GM18519 (cell line): ENCODE data around the gene ADGRL1.

Experiments used
- ATAC-seq: cut with Tn5 transposase; IDR thresholded peaks from one replicate; pipeline ENCODE4 v1.9.1; 2021; ENCODE audit warnings: mild to moderate bottlenecking, moderate library complexity; ENCODE audit not compliant: unreplicated experiment, low FRiP score

ADGRL1 gene

DNA sequence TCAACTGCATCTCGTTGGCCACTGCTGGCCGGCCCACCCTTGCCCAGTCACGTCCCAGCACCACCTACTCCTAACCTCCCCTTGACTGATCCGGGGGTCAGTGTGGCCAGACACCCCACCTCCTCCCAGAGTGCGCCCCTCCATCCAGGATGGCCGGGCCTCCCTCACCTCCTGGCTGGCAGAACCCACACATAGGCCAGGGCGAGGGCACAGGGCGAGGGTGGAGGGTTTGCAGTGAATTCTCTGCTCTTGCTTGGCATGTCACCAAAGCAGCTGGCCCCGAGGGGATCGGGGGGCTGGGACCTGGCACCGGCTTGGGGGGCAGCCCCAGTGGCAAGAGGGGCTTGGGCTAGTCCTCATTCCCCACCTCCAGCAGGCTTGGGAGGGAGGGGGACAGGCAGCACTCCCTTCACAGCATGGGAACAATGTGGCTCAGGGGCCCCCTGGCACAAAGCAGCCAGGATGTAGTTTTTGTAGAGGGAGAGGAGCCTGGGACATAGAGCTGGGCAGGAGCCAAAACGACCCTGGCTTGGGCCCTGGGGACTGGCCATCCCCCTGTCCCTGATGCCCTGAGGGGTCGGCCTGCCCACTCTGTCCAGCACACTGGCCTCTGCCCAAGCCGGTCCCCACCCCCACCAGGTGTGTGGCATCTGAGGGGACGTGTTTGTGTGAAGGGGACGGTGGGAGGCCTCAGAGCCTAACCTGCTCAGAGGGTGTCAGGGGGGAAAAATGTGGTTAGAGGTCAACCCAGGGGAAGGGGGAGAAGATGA is 41.1 kb downstream of the ADGRL1 start:
- ATAC-seq = no peak

GRCh38 chr19:14164082-14164481 is 41.9 kb downstream of the ADGRL1 start:
- ATAC-seq = no peak

GRCh38 chr19:14162871-14163297 is 43.1 kb downstream of the ADGRL1 start:
- no peak for ATAC-seq

- no peak for ATAC-seq
Measured at GRCh38 chr19:14161305-14161704, 44.7 kb downstream of the ADGRL1 start.

GRCh38 chr19:14160017-14160703 is 45.8 kb downstream of the ADGRL1 start:
- no peak for ATAC-seq

GRCh38 chr19:14159059-14159458 is 46.9 kb downstream of the ADGRL1 start:
- no peak for ATAC-seq

DNA sequence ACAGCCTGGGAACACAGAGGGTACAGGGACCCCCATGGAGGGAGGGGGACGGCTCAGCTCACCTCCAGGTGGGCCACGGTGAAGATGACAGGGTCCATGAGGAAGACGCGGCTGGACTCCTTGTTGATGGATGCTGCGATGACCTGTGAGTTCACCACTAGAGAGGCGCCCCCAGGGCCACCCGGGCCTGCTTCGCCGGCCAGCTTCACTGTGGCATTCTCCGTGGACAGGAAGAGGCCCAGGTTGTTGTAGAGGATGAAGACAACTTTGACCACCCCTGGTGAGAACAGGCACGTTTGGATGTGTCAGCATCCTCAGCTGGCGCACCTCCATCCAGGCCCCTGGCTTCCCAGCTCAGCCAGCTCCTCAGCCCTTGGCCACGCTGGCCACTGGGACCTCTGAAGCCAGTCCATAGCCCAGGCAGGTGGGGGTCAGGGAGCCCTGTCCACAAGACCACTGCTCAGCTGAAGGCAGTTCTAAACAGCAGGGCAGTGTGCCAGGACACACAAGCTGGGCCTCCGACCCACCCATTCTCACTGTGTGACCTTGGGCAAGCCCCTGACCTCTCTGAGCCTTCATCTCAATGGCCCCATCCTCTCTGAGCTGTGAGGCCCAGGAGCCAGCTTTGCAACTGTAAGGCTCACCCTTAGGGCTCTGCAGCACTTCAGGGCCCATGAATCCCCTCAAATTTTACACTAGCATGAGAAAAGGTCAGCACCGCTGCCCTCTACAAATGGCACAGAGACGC is 47.5 kb downstream of the ADGRL1 start:
- no peak for ATAC-seq

DNA sequence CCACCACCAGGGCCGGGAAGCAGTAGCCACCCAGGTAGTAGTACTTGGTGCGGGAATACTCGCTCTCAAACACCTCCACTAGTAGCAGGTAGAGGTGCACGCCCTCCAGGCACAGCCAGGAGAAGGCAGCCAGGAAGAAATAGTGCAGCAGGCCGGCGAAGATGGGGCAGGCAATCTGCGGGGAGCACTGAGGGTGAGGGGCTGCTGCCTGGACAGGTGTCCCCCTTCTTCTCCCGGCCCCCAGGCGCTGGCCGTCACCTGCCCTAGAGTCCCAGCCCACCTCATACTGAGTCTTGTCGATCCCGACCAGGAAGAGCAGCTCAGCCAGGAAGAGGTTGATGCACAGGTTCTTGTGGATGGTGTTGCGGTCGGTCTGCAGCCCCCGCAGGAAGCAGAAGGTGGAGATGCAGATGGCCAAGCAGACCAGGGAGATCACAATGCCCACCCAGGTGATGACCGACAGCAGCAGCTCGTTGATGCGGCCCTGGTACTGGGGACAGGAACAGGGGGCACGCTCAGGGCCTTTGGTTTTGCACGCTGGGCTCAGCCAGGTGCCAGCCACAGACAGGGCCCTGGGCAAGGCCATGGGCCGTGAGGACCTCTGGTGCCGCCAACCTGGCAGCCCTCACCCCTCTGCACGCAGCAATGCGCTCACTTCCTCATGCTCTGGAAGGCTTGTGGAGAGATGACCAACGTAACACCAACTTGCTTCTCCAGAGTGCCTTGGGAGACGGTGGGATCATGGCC is 48.8 kb downstream of the ADGRL1 start:
- ATAC-seq = no peak

- no peak for ATAC-seq
Measured at GRCh38 chr19:14156122-14156521, 49.8 kb downstream of the ADGRL1 start.

- ATAC-seq = no peak
Measured at GRCh38 chr19:14155371-14155770, 50.6 kb downstream of the ADGRL1 start.

GRCh38 chr19:14152713-14153112 is 53.3 kb downstream of the ADGRL1 start:
- ATAC-seq = no peak

DNA sequence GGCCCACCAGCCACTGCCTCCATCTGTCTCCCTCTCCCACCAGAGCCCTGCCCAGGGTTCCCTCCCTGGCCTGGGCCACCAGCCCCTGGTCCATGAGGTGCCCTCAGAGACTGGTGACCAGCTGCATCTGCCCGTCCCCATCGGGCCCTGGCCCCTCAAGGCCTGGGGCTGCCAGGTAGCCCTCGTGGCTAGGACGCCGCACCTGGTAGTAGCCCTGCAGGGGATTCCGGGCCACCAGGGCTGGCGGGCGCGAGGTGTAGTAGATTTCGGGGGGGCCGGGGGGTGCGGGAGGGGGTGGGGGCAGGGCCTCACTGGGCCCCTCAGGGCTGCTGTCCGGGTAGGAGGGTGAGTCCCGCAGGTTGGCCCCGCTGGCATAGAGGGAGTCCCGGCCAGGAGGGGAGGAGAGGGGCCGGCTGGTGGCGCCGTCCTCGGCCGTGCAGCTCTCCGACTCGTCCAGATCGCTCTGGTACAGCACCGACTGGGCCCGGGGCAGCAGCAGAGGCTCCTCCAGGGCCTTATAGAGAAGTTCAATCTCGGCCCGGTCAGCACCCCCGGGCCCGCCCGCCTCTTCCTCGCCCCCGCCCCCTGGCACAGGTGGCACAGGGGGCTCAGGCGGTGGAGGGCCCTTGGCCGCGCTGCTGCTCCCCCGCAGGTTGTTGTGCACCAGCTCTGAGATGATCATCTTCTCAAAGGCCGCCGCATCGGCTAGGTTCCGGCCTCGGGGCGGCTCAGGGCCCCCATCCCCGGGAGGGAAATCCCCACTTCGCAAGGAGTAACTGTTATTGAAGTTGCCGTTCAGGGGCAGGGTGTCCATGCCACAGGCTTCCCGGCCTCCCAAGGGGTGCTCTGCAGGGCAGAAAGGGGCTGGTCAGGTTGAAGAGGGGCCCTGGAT is 55.0 kb downstream of the ADGRL1 start:
- no peak for ATAC-seq

DNA sequence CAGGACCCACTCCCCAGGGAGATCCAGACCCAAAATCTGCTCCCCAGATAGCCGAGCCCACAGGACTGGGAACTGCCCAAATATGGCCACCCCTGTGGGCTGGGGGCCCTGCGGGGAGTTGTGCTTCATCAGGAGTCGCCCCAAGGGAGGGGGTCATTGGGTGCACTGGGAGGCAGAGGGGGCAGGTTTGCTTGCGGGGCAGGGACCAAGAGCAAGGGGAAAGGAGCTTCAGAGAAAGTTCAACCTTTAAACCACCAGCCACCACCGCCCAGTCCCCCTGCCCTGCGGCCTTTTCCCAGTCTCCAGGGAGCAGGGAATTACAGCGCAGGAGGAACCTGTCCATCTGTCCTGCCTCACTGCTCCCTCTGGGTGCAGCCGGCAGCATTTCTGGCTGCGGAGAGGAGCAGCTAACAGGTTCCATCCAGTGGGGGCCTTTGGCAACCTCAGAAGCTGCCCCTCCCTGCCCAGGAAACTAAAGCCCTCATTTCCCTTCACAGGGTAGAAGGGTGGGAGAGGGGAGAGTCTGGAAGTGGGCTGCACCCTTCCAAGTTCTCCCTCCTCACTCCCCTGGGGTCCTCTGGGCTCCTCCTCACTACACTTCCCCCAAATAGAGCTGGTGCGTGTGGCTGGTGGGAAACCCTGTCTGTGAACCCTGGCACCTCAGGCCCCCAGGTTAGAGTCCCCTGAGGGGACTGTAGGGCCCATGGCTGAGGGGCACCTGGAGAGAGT is 55.8 kb downstream of the ADGRL1 start:
- ATAC-seq = no peak

- ATAC-seq = no peak
Measured at GRCh38 chr19:14149509-14149994, 56.4 kb downstream of the ADGRL1 start.

GRCh38 chr19:14148751-14149410 is 57.1 kb downstream of the ADGRL1 start:
- no peak for ATAC-seq

GRCh38 chr19:14147797-14148605 is 58.0 kb downstream of the ADGRL1 start:
- no peak for ATAC-seq

GRCh38 chr19:14146789-14147216 is 59.2 kb downstream of the ADGRL1 start:
- no peak for ATAC-seq
